ENCODE results near the gene SEC63. TPM values are rescaled to one million over a fixed set of nuclear protein-coding genes. Genes with fewer than 3 reads are reported as not detected.
"Not testable (repeated sequence)": the region's sequence is repeated elsewhere in the genome, so short reads cannot be mapped to it uniquely, and the experiment has no call there.

The SEC63 gene
- total and polyA plus RNA-seq, 4 donors = 22.9 to 102 (median 65.9) TPM

DNA sequence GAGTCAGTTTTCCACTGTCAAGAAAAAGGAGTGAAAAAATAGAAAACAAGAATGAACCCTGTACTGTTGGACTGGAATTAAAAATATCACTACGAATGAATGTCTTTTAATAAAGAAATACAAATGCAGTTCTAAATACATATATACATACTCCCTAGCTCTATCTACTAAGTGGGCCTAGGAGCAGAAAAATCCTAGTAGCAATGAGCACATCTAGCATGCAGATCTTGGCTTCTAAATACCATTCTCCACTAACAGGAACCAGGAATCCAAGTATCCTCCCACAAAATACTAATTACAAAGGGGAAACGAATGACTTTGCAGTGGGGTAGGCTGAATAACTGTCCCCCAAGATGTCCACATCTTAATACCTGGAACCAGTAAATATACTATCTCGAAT lies 25.4 kb downstream of the SEC63 start:
- peaks cover 2 to 8% (median 4%) of the 10 kb centered on the region in 4 donors for H3K36me3 ChIP-seq (ENCODE audit: control insufficient read depth in 4 of 4, insufficient read depth in 4 of 4, low read length in 4 of 4)
- no peak overlapping the region for H3K4me3 ChIP-seq
- no peak for ATAC-seq (ENCODE audit: insufficient read depth, low FRiP score)
- peaks cover 0 to 6% (median 1%) of the 10 kb centered on the region in 4 donors for H3K9me3 ChIP-seq (ENCODE audit: control insufficient read depth in 4 of 4, insufficient read depth in 3 of 4, low read length in 3 of 4)
- no peaks in the 10 kb centered on the region for H3K27me3 ChIP-seq (ENCODE audit: control insufficient read depth in 3 of 3, insufficient read depth in 3 of 3, low read length in 2 of 3)
- TF ChIP-seq, protein P1, sequence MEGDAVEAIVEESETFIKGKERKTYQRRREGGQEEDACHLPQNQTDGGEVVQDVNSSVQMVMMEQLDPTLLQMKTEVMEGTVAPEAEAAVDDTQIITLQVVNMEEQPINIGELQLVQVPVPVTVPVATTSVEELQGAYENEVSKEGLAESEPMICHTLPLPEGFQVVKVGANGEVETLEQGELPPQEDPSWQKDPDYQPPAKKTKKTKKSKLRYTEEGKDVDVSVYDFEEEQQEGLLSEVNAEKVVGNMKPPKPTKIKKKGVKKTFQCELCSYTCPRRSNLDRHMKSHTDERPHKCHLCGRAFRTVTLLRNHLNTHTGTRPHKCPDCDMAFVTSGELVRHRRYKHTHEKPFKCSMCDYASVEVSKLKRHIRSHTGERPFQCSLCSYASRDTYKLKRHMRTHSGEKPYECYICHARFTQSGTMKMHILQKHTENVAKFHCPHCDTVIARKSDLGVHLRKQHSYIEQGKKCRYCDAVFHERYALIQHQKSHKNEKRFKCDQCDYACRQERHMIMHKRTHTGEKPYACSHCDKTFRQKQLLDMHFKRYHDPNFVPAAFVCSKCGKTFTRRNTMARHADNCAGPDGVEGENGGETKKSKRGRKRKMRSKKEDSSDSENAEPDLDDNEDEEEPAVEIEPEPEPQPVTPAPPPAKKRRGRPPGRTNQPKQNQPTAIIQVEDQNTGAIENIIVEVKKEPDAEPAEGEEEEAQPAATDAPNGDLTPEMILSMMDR (IDR thresholded peaks at IDR 0.05; ENCODE audit: control extremely low read depth, extremely low read depth) = no peak
- no peak for DNase-seq
- no peak overlapping the region for H3K27ac ChIP-seq (ENCODE audit: low read depth in 1 of 2, low read length in 1 of 2)
- H3K9ac ChIP-seq (ENCODE audit: insufficient read depth in 1 of 2, low read length in 2 of 2) = no peak overlapping the region
- WGBS, 2 donors = 96 to 98% methylated on average over 3 of the region's 3 CpGs
- peaks cover 0 to 2% (median 0%) of the 10 kb centered on the region in 5 donors for H3K4me1 ChIP-seq (ENCODE audit: control insufficient read depth in 5 of 5, insufficient read depth in 5 of 5, low read length in 5 of 5)

DNA sequence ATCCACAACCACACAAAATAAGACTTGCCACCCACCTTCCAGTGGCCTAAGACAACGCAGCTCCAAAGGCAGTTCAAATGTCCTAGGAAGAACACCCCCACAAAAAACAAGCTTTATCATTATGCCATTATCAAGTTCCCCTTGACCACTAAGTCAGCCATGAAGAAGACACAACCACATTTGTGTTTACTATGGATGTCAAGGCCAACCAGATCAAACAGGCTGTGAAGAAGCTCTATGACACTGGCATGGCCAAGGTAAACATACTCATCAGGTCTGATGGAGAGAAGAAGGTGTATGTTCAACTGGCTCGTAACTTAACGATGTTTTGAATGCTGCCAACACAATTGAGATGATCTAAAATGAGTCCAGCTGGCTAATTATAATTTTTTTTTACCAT lies 26.1 kb downstream of the SEC63 start:
- no peak for DNase-seq
- Histone ChIP-seq H3K4me3 (no peak overlapping the region), H3K9me3 (ENCODE audit: control insufficient read depth in 4 of 4, insufficient read depth in 3 of 4, low read length in 3 of 4) (peaks cover 0 to 6% (median 1%) of the 10 kb centered on the region in 4 donors), H3K36me3 (ENCODE audit: control insufficient read depth in 4 of 4, insufficient read depth in 4 of 4, low read length in 4 of 4) (peaks cover 2 to 12% (median 4%) of the 10 kb centered on the region in 4 donors), H3K9ac (ENCODE audit: insufficient read depth in 1 of 2, low read length in 2 of 2) (no peak overlapping the region), H3K27me3 (ENCODE audit: control insufficient read depth in 3 of 3, insufficient read depth in 3 of 3, low read length in 2 of 3) (no peaks in the 10 kb centered on the region), H3K4me1 (ENCODE audit: control insufficient read depth in 5 of 5, insufficient read depth in 5 of 5, low read length in 5 of 5) (peaks cover 0 to 2% (median 0%) of the 10 kb centered on the region in 5 donors), H3K27ac (ENCODE audit: low read depth in 1 of 2, low read length in 1 of 2) (no peak overlapping the region)
- 97% methylated on average over 3 of the region's 3 CpGs for WGBS, 2 donors
- no peak for ATAC-seq (ENCODE audit: insufficient read depth, low FRiP score)
- TF ChIP-seq, protein P1 (IDR thresholded peaks at IDR 0.05; ENCODE audit: control extremely low read depth, extremely low read depth) = no peak

DNA sequence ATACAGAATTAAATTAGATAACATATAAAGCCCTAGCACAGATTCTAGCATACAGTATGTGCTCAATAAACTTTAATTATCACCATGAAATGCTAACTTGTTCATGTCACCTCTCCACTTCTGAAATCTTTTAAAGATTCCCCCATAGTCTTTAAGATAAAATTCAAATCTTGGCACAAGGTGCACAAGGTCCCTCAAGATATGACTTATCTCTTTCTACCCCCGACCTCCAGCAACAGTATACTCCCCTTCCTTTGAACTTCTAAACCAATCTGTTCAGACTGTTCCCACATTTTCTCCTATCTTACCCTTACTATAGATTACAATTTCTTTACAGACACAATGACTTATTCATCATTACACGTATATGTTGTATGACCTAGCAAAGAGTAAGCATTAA lies 29.0 kb downstream of the SEC63 start:
- no peak overlapping the region for H3K9ac ChIP-seq (ENCODE audit: insufficient read depth in 1 of 2, low read length in 2 of 2)
- H3K9me3 ChIP-seq (ENCODE audit: control insufficient read depth in 4 of 4, insufficient read depth in 3 of 4, low read length in 3 of 4) = peaks cover 0 to 6% (median 1%) of the 10 kb centered on the region in 4 donors
- TF ChIP-seq, protein P1 (IDR thresholded peaks at IDR 0.05; ENCODE audit: control extremely low read depth, extremely low read depth) = no peak
- DNase-seq = no peak
- ATAC-seq (ENCODE audit: insufficient read depth, low FRiP score) = no peak
- peaks cover 2 to 14% (median 6%) of the 10 kb centered on the region in 4 donors for H3K36me3 ChIP-seq (ENCODE audit: control insufficient read depth in 4 of 4, insufficient read depth in 4 of 4, low read length in 4 of 4)
- H3K4me1 ChIP-seq (ENCODE audit: control insufficient read depth in 5 of 5, insufficient read depth in 5 of 5, low read length in 5 of 5) = no peaks in the 10 kb centered on the region
- no peaks in the 10 kb centered on the region for H3K27me3 ChIP-seq (ENCODE audit: control insufficient read depth in 3 of 3, insufficient read depth in 3 of 3, low read length in 2 of 3)
- no peak overlapping the region for H3K27ac ChIP-seq (ENCODE audit: low read depth in 1 of 2, low read length in 1 of 2)
- no peak overlapping the region for H3K4me3 ChIP-seq
- 94 to 96% methylated on average over 2 of the region's 2 CpGs for WGBS, 2 donors

DNA sequence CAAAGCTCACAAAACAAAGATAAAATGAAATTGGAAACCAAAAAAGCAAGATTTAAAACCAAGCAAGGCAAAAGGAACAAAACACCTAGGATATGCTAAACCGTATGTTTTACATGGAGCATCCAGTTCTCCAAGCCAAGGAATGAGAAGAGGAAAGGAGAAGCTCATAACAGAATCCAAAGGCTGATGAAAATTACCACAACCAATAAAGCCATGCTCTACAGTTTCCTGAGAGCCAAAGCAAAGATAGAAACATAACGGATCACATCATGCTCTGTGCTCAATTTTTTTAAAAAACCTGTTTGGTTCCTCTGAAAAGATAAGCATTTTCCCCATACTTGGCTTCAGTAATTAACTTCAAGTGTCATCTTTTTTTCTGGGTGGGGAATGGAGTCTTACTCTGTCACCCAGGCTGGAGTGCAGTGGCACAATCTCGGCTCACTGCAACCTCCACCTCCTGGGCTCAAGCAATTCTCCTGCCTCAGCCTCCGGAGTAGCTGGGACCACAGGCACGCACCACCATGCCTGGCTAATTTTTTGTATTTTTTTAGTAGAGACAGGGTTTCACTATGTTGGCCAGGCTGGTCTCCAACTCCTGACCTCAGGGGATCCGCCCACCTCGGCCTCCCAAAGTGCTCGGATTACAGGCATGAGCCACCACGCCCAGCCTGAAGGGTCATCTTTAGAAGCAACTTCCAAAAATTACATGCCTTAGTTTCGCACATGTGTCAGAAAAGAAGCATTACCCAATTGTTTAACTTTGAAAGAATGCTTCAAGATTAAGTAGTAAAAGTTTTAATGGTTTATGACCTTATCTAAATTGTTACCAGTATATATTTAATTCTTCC lies 31.1 kb downstream of the SEC63 start:
- not testable (repeated sequence) for H3K4me1 ChIP-seq (ENCODE audit: control insufficient read depth in 5 of 5, insufficient read depth in 5 of 5, low read length in 5 of 5); H3K9me3 ChIP-seq (ENCODE audit: control insufficient read depth in 4 of 4, insufficient read depth in 3 of 4, low read length in 3 of 4); H3K27ac ChIP-seq (ENCODE audit: low read depth in 1 of 2, low read length in 1 of 2); H3K27me3 ChIP-seq (ENCODE audit: control insufficient read depth in 3 of 3, insufficient read depth in 3 of 3, low read length in 2 of 3); H3K9ac ChIP-seq (ENCODE audit: insufficient read depth in 1 of 2, low read length in 2 of 2); ATAC-seq (ENCODE audit: insufficient read depth, low FRiP score); H3K4me3 ChIP-seq; DNase-seq
- 76 to 78% methylated on average over 10 of the region's 10 CpGs for WGBS, 2 donors
- peaks cover 4 to 16% (median 9%) of the 10 kb centered on the region in 4 donors for H3K36me3 ChIP-seq (ENCODE audit: control insufficient read depth in 4 of 4, insufficient read depth in 4 of 4, low read length in 4 of 4)

Measured in lung (tissue), 12 donors.